HepG2 (cell line): ENCODE results near the gene CEBPB. TPM values are rescaled to one million over a fixed set of nuclear protein-coding genes. Genes with fewer than 3 reads are reported as not detected.
A peak's percentile ranks its signal among the peaks of the same experiment; 100 is the strongest.

Experiments
- NFIB ChIP-seq: sonication (generic); formaldehyde crosslinking; IDR thresholded peaks from 2 replicates; pipeline ENCODE4 v1.9.0; 2021; ENCODE audit warnings: missing genetic modification reagents, mild to moderate bottlenecking, borderline replicate concordance
- NFKB2 ChIP-seq: sonication (generic); formaldehyde crosslinking; IDR thresholded peaks from 2 replicates; pipeline ENCODE4 v1.4.0; 2020; ENCODE audit warnings: missing genetic modification reagents, borderline replicate concordance
- PAWR ChIP-seq: sonication (generic); formaldehyde crosslinking; IDR thresholded peaks from 2 replicates; pipeline ENCODE4 v1.4.0; 2020; ENCODE audit warnings: missing genetic modification reagents, mild to moderate bottlenecking, borderline replicate concordance
- STAT5B ChIP-seq: sonication (generic); formaldehyde crosslinking; IDR thresholded peaks from 2 replicates; pipeline ENCODE4 v1.4.0; 2020; ENCODE audit warnings: missing genetic modification reagents
- ZBTB1 ChIP-seq: sonication (generic); formaldehyde crosslinking; IDR thresholded peaks from 2 replicates; pipeline ENCODE4 v1.4.0; 2020; ENCODE audit warnings: missing genetic modification reagents, borderline replicate concordance
- ZNF772 ChIP-seq: sonication (generic); formaldehyde crosslinking; IDR thresholded peaks from 2 replicates; pipeline ENCODE4 v1.5.0; 2020; ENCODE audit warnings: mild to moderate bottlenecking, missing genetic modification reagents
- polyA plus RNA-seq, 8 experiments: library from polyadenylated mRNA; depleted of rRNA in 3 of 8; stranded (reverse) in 7 of 8; unstranded in 1 of 8; fragments of >200 nt; fragmentation: Illumina TruSeq in 4 of 8; extraction: Trizol in 4 of 8; gene quantifications; 2 replicates each; pipeline versions ENCODE4 v1.2.1 to v1.2.3, GENCODE V29; 2011 to 2016; ENCODE audit warnings: low read depth in 4 of 8, missing spikeins in 1 of 8, mixed read lengths in 1 of 8; ENCODE audit not compliant: insufficient read depth in 1 of 8
- total RNA-seq, 5 experiments: library from RNA; depleted of rRNA; stranded (reverse); fragments of >200 nt; fragmentation: Illumina TruSeq; extraction: Trizol; gene quantifications; 2 replicates each; pipeline ENCODE4 v1.2.3, GENCODE V29; 2016; ENCODE audit warnings: low read depth in 1 of 5
- TF ChIP-seq, protein P1 (sequence below): sonication (generic); formaldehyde crosslinking; IDR thresholded peaks from 2 replicates; pipeline ENCODE4 v1.5.0; 2020; ENCODE audit warnings: missing genetic modification reagents
- TF ChIP-seq, protein P2 (sequence below): sonication (generic); formaldehyde crosslinking; IDR thresholded peaks from 2 replicates; pipeline ENCODE4 v1.4.0; 2020; ENCODE audit warnings: mild to moderate bottlenecking, missing genetic modification reagents, borderline replicate concordance
- TF ChIP-seq, protein P3 (sequence below): sonication (generic); formaldehyde crosslinking; IDR thresholded peaks from 2 replicates; pipeline ENCODE4 v1.5.0; 2020; ENCODE audit warnings: missing genetic modification reagents
- TF ChIP-seq, protein P4 (sequence below): sonication (generic); formaldehyde crosslinking; IDR thresholded peaks from 2 replicates; pipeline ENCODE4 v1.5.1; 2020; ENCODE audit warnings: missing genetic modification reagents, mild to moderate bottlenecking, borderline replicate concordance
- TF ChIP-seq, protein P5 (sequence below): sonication (generic); formaldehyde crosslinking; IDR thresholded peaks from 2 replicates; pipeline ENCODE4 v1.4.0; 2020; ENCODE audit warnings: missing genetic modification reagents
- TF ChIP-seq, protein P6 (sequence below): sonication (generic); formaldehyde crosslinking; IDR thresholded peaks from 2 replicates; pipeline ENCODE4 v1.4.0; 2020; ENCODE audit warnings: mild to moderate bottlenecking, low read depth, missing genetic modification reagents
- TF ChIP-seq, protein P7 (sequence below): IDR thresholded peaks from 2 replicates; pipeline ENCODE4 v1.6.1; 2016; ENCODE audit warnings: mild to moderate bottlenecking

Gene CEBPB
- total and polyA plus RNA-seq, 2 of the 13 experiments (the other 11 are each of a cell fraction or from before 2014, with no cell fraction given), result 18.5 to 28.2 TPM

DNA sequence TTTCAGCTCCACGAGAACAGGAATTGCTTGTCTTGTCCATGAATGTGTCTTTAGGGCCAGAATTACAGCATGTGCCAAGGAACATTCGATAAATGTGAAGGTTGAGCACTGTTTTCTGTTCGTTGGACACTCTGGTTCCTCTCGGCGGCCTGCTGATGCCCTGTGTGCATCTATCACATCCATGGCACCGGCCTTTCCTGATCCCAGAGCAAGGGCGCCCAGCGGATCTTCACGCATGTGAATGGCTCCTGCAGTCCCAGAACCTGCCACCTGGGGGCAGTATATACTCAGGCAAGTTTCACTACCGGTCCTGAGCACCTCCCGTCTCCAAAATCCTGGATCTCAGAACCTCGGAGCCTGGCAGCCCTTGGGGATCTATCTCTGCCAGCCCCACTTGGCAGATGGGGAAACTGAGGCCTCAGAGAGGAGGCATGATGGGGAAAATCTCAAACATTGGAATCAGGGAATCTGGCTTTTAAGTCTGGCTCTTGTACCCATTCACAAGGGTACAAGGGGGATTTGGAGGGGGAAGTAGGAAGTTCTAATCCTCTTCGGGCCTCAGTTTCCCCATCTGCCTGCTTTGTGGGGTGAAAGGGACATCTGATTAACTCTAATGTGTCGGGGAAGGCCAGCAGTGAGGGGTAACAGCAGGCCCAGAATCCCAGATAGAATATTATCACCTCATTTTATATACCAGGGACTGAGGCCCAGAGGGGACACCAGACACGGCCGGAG, 4.3 kb upstream of the CEBPB start (continued):
- TF ChIP-seq, protein P1, sequence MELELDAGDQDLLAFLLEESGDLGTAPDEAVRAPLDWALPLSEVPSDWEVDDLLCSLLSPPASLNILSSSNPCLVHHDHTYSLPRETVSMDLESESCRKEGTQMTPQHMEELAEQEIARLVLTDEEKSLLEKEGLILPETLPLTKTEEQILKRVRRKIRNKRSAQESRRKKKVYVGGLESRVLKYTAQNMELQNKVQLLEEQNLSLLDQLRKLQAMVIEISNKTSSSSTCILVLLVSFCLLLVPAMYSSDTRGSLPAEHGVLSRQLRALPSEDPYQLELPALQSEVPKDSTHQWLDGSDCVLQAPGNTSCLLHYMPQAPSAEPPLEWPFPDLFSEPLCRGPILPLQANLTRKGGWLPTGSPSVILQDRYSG (CRISPR knock-in tag), result 0 out of 2 replicates have a peak, but pooled peaks have one; percentile 58
- TF ChIP-seq NFIB (CRISPR knock-in tag), result no peak
- TF ChIP-seq, protein P2, sequence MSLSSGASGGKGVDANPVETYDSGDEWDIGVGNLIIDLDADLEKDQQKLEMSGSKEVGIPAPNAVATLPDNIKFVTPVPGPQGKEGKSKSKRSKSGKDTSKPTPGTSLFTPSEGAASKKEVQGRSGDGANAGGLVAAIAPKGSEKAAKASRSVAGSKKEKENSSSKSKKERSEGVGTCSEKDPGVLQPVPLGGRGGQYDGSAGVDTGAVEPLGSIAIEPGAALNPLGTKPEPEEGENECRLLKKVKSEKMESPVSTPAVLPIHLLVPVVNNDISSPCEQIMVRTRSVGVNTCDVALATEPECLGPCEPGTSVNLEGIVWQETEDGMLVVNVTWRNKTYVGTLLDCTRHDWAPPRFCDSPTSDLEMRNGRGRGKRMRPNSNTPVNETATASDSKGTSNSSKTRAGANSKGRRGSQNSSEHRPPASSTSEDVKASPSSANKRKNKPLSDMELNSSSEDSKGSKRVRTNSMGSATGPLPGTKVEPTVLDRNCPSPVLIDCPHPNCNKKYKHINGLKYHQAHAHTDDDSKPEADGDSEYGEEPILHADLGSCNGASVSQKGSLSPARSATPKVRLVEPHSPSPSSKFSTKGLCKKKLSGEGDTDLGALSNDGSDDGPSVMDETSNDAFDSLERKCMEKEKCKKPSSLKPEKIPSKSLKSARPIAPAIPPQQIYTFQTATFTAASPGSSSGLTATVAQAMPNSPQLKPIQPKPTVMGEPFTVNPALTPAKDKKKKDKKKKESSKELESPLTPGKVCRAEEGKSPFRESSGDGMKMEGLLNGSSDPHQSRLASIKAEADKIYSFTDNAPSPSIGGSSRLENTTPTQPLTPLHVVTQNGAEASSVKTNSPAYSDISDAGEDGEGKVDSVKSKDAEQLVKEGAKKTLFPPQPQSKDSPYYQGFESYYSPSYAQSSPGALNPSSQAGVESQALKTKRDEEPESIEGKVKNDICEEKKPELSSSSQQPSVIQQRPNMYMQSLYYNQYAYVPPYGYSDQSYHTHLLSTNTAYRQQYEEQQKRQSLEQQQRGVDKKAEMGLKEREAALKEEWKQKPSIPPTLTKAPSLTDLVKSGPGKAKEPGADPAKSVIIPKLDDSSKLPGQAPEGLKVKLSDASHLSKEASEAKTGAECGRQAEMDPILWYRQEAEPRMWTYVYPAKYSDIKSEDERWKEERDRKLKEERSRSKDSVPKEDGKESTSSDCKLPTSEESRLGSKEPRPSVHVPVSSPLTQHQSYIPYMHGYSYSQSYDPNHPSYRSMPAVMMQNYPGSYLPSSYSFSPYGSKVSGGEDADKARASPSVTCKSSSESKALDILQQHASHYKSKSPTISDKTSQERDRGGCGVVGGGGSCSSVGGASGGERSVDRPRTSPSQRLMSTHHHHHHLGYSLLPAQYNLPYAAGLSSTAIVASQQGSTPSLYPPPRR (CRISPR knock-in tag), result 0 out of 2 replicates have a peak, but pooled peaks have one; percentile 5
- TF ChIP-seq, protein P3, sequence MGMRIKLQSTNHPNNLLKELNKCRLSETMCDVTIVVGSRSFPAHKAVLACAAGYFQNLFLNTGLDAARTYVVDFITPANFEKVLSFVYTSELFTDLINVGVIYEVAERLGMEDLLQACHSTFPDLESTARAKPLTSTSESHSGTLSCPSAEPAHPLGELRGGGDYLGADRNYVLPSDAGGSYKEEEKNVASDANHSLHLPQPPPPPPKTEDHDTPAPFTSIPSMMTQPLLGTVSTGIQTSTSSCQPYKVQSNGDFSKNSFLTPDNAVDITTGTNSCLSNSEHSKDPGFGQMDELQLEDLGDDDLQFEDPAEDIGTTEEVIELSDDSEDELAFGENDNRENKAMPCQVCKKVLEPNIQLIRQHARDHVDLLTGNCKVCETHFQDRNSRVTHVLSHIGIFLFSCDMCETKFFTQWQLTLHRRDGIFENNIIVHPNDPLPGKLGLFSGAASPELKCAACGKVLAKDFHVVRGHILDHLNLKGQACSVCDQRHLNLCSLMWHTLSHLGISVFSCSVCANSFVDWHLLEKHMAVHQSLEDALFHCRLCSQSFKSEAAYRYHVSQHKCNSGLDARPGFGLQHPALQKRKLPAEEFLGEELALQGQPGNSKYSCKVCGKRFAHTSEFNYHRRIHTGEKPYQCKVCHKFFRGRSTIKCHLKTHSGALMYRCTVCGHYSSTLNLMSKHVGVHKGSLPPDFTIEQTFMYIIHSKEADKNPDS (CRISPR knock-in tag), result 0 out of 2 replicates have a peak, but pooled peaks have one; percentile 38
- TF ChIP-seq, protein P4, sequence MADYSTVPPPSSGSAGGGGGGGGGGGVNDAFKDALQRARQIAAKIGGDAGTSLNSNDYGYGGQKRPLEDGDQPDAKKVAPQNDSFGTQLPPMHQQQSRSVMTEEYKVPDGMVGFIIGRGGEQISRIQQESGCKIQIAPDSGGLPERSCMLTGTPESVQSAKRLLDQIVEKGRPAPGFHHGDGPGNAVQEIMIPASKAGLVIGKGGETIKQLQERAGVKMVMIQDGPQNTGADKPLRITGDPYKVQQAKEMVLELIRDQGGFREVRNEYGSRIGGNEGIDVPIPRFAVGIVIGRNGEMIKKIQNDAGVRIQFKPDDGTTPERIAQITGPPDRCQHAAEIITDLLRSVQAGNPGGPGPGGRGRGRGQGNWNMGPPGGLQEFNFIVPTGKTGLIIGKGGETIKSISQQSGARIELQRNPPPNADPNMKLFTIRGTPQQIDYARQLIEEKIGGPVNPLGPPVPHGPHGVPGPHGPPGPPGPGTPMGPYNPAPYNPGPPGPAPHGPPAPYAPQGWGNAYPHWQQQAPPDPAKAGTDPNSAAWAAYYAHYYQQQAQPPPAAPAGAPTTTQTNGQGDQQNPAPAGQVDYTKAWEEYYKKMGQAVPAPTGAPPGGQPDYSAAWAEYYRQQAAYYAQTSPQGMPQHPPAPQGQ (CRISPR knock-in tag), result 0 out of 2 replicates have a peak, but pooled peaks have one; percentile 69
- TF ChIP-seq ZBTB1 (CRISPR knock-in tag), result peak; percentile 63; the same call in 1 of the 2 replicates
- TF ChIP-seq, protein P5, sequence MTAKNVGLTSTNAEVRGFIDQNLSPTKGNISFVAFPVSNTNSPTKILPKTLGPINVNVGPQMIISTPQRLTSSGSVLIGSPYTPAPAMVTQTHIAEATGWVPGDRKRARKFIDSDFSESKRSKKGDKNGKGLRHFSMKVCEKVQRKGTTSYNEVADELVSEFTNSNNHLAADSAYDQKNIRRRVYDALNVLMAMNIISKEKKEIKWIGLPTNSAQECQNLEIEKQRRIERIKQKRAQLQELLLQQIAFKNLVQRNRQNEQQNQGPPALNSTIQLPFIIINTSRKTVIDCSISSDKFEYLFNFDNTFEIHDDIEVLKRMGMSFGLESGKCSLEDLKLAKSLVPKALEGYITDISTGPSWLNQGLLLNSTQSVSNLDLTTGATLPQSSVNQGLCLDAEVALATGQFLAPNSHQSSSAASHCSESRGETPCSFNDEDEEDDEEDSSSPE (CRISPR knock-in tag), result peak; percentile 40; the same call in 1 of the 2 replicates
- TF ChIP-seq ZNF772 (CRISPR knock-in tag), result 0 out of 2 replicates have a peak, but pooled peaks have one; percentile 65
- TF ChIP-seq, protein P6, sequence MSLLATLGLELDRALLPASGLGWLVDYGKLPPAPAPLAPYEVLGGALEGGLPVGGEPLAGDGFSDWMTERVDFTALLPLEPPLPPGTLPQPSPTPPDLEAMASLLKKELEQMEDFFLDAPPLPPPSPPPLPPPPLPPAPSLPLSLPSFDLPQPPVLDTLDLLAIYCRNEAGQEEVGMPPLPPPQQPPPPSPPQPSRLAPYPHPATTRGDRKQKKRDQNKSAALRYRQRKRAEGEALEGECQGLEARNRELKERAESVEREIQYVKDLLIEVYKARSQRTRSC (CRISPR knock-in tag), result no peak
- TF ChIP-seq STAT5B (CRISPR knock-in tag), result peak; percentile 83; the same call in 1 of the 2 replicates
- no peak for TF ChIP-seq PAWR (CRISPR knock-in tag)
- TF ChIP-seq, protein P7, sequence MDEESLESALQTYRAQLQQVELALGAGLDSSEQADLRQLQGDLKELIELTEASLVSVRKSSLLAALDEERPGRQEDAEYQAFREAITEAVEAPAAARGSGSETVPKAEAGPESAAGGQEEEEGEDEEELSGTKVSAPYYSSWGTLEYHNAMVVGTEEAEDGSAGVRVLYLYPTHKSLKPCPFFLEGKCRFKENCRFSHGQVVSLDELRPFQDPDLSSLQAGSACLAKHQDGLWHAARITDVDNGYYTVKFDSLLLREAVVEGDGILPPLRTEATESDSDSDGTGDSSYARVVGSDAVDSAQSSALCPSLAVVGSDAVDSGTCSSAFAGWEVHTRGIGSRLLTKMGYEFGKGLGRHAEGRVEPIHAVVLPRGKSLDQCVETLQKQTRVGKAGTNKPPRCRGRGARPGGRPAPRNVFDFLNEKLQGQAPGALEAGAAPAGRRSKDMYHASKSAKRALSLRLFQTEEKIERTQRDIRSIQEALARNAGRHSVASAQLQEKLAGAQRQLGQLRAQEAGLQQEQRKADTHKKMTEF (CRISPR knock-in tag), result peak; percentile 62
- TF ChIP-seq NFKB2, result peak; percentile 87; the same call in 1 of the 2 replicates
